Naive B cell (primary cell): ENCODE results near the gene PRPH. TPM values are rescaled to one million over a fixed set of nuclear protein-coding genes. Genes with fewer than 3 reads are reported as not detected.

Source experiments
- ATAC-seq, 2 donors: fragments of 150-1000 bp; cut with Tn5 transposase; 2 replicates each; pipeline ENCODE4 v1.10.0; 2021; ENCODE audit warnings: low read depth in 2 of 2, mild to moderate bottlenecking in 2 of 2, moderate library complexity in 2 of 2
- DNase-seq: peaks from one replicate; pipeline ENCODE4 v3.0.0; 2022
- H3K27ac Mint-ChIP-seq, 6 donors: one replicate each; pipeline ENCODE4 v1.8.0; 2020 to 2022; ENCODE audit warnings: mild to moderate bottlenecking in 6 of 6, mixed read lengths in 6 of 6, moderate library complexity in 5 of 6, inconsistent platforms in 2 of 6
- H3K27me3 Mint-ChIP-seq, 3 donors: one replicate each; pipeline ENCODE4 v1.8.0; 2021 to 2022; ENCODE audit warnings: mixed read lengths in 3 of 3, mild to moderate bottlenecking in 1 of 3
- H3K36me3 Mint-ChIP-seq, 2 donors: one replicate each; pipeline ENCODE4 v1.8.0; 2020 to 2022; ENCODE audit warnings: mixed read lengths in 2 of 2, inconsistent platforms in 1 of 2, mild to moderate bottlenecking in 1 of 2
- H3K4me1 Mint-ChIP-seq, 3 donors: one replicate each; pipeline ENCODE4 v1.8.0; 2020 to 2022; ENCODE audit warnings: mixed read lengths in 3 of 3, inconsistent platforms in 1 of 3, mild to moderate bottlenecking in 1 of 3, moderate library complexity in 1 of 3
- H3K4me3 Mint-ChIP-seq, 8 donors: one replicate each; pipeline ENCODE4 v1.8.0; 2020 to 2022; ENCODE audit warnings: mild to moderate bottlenecking in 8 of 8, mixed read lengths in 8 of 8, moderate library complexity in 8 of 8, inconsistent platforms in 2 of 8
- H3K9me3 Mint-ChIP-seq, 7 donors: one replicate each; pipeline ENCODE4 v1.8.0; 2020 to 2022; ENCODE audit warnings: mixed read lengths in 7 of 7, mild to moderate bottlenecking in 5 of 7, inconsistent platforms in 2 of 7, moderate library complexity in 1 of 7
- polyA plus RNA-seq, 6 donors: library from polyadenylated mRNA; unstranded; fragments of 300-500 nt; fragmentation: Illumina TruSeq; gene quantifications; one replicate each; pipeline ENCODE4 v1.2.3, GENCODE V29; 2021; ENCODE audit warnings: low read depth in 6 of 6

Gene PRPH
- polyA plus RNA-seq, 6 donors from 2014 or later: not detected

- H3K9me3 Mint-ChIP-seq: no peaks in the 10 kb centered on the region
- no peak for ATAC-seq
- H3K36me3 Mint-ChIP-seq: no peaks in the 10 kb centered on the region
- peaks cover 0 to 8% (median 0%) of the 10 kb centered on the region in 3 donors for H3K4me1 Mint-ChIP-seq
- no peak overlapping the region for H3K4me3 Mint-ChIP-seq
- H3K27me3 Mint-ChIP-seq: peaks cover 23 to 61% (median 50%) of the 10 kb centered on the region in 3 donors
- no peak overlapping the region for H3K27ac Mint-ChIP-seq
- DNase-seq: no peak
Measured at GRCh38 chr12:49283541-49284429, 11.2 kb upstream of the PRPH start.

DNA sequence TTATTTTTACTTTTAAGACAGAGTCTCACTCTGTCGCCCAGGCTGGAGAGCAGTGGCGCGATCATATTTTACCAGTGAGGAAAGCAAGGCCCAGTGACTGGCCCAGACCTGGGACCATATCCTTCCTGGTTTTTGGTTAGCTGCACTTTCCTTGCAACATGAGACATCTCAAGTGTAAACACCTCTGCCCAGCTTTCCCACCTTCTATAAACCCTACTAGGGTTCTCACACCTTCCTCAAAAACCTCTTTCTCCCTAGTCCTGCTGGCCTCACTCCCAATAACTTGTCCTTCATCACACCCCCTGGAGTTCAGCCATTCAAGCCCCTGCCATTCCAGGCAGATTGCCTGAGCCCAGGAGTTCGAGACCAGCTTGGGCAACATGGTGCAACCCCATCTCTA is 10.3 kb upstream of the PRPH start:
- peaks cover 23 to 58% (median 48%) of the 10 kb centered on the region in 3 donors for H3K27me3 Mint-ChIP-seq
- peaks cover 0 to 8% (median 0%) of the 10 kb centered on the region in 3 donors for H3K4me1 Mint-ChIP-seq
- H3K9me3 Mint-ChIP-seq: no peaks in the 10 kb centered on the region
- H3K27ac Mint-ChIP-seq: no peak overlapping the region
- no peak for ATAC-seq
- DNase-seq: no peak
- H3K36me3 Mint-ChIP-seq: no peaks in the 10 kb centered on the region
- H3K4me3 Mint-ChIP-seq: no peak overlapping the region

DNA sequence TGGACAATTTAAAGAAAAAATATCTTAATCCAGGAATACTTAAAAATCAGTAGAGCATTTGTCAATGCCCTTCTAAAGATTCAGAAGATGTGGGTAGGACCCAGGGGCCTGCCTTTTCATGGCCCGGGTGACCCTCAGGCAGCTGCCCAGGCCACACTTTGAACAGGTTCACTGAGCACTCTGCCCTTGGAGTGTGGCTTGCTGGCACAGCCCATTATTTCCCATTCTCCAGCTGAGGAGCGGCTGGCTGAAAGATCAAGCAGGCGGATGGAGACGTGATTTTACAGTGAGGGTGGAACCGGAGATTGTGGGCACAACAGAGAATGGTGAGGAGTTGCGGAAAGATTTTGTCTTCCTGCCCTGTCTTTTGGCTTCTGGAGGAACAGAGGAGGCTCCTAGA is 7.1 kb upstream of the PRPH start:
- H3K27me3 Mint-ChIP-seq: peaks cover 27 to 64% (median 59%) of the 10 kb centered on the region in 3 donors
- H3K36me3 Mint-ChIP-seq: no peaks in the 10 kb centered on the region

DNA sequence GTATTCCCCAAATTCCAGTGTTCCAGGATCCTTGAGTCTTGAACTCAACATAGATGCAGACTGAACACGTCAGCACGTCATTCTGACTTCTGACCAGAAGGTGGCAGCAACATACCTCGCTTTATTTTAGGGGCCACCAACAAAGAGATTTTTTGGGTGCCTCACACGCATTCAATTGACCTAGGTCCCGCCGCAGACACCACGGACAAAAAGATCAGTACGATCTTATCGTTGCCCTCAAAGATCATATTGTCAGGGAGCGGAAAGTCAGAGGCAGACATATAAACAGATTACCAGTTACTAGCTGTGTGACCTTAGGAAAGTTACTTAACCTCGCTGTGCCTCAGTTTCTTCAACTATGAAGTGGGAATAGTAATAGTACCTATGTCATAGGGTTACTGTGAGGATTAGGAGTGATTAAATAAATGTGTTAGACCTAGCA is 6.5 kb upstream of the PRPH start:
- peak overlapping the region in 1 of 6 donors; percentile 8 for H3K27ac Mint-ChIP-seq
- no peaks in the 10 kb centered on the region for H3K36me3 Mint-ChIP-seq
- H3K4me3 Mint-ChIP-seq: no peak overlapping the region
- H3K4me1 Mint-ChIP-seq: peaks cover 0 to 8% (median 0%) of the 10 kb centered on the region in 3 donors
- peak; percentile 68 to 74 for ATAC-seq
- H3K27me3 Mint-ChIP-seq: peaks cover 30 to 70% (median 59%) of the 10 kb centered on the region in 3 donors
- peak; percentile 65 for DNase-seq
- H3K9me3 Mint-ChIP-seq: no peaks in the 10 kb centered on the region

More for the DNA sequence above, 7.1 kb upstream of the PRPH start:
- H3K9me3 Mint-ChIP-seq: no peaks in the 10 kb centered on the region
- H3K4me1 Mint-ChIP-seq: peaks cover 0 to 8% (median 0%) of the 10 kb centered on the region in 3 donors
- H3K4me3 Mint-ChIP-seq: no peak overlapping the region
- ATAC-seq (no peak), DNase-seq (no peak)
- H3K27ac Mint-ChIP-seq: no peak overlapping the region

GRCh38 chr12:49288922-49289555 is 5.9 kb upstream of the PRPH start:
- ATAC-seq: no peak

GRCh38 chr12:49292729-49293055 is 2.3 kb upstream of the PRPH start:
- Mint-ChIP-seq H3K27me3 (peaks cover 42 to 86% (median 72%) of the 10 kb centered on the region in 3 donors), H3K27ac (no peak overlapping the region), H3K9me3 (no peaks in the 10 kb centered on the region), H3K36me3 (no peaks in the 10 kb centered on the region), H3K4me1 (peaks cover 12 to 22% (median 13%) of the 10 kb centered on the region in 3 donors), H3K4me3 (no peak overlapping the region)
- DNase-seq (no peak), ATAC-seq (no peak)

More at GRCh38 chr12:49288922-49289555, 5.9 kb upstream of the PRPH start:
- H3K9me3 Mint-ChIP-seq: no peaks in the 10 kb centered on the region
- H3K27ac Mint-ChIP-seq: no peak overlapping the region
- peaks cover 0 to 8% (median 0%) of the 10 kb centered on the region in 3 donors for H3K4me1 Mint-ChIP-seq
- no peak overlapping the region for H3K4me3 Mint-ChIP-seq
- H3K36me3 Mint-ChIP-seq: no peaks in the 10 kb centered on the region
- peaks cover 36 to 72% (median 64%) of the 10 kb centered on the region in 3 donors for H3K27me3 Mint-ChIP-seq
- DNase-seq: no peak

DNA sequence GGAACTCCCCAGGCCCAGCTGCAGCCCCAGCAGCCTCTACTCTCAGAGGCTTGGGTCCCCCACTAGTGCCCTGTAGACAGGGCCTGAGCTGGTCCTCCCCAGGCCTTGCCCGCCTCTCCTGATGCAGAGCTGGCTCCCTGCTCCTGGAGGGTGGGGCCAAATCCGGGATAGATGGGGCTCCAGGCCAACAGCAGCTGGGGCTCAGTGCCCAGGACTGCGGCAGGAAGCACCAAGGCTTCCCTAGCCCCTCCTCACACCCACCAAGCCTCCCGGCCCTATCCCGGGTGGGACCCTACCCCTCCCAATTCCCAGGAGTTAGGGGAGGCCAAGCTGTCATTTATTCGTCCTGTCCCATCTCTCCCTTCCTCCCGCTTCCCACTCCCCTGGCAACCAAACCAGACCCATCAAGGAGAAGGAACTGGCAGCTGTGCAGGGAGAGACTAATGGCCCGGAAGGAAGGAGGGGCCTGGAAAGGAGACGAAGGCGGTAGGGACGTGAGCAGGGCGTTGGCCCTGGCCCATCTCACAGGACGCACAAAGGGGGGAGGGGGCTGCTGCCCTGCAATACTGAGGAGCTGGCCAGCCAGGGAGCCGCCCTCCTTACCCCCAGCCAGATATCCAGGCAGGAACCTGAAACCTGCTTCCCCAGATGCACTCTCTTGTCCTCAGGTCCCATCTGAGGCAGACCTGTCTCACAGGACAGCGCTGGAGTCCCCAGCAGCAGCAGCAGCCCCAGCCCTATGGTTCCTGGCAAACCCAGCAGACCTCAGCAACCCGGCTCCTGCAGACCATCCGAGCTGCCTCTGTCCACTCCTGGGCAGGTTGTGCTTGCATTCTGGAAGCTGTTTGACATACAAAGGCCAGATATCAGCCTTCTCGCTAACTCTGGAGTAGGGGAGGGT is 1.6 kb upstream of the PRPH start:
- Mint-ChIP-seq H3K4me1 (peaks cover 7 to 26% (median 19%) of the 10 kb centered on the region in 3 donors), H3K9me3 (no peaks in the 10 kb centered on the region), H3K27me3 (peaks cover 42 to 86% (median 72%) of the 10 kb centered on the region in 3 donors), H3K27ac (peak overlapping the region in 1 of 6 donors; percentile 59), H3K4me3 (peak overlapping the region in 1 of 8 donors; percentile 12), H3K36me3 (no peaks in the 10 kb centered on the region)
- DNase-seq (no peak), ATAC-seq (no peak)

DNA sequence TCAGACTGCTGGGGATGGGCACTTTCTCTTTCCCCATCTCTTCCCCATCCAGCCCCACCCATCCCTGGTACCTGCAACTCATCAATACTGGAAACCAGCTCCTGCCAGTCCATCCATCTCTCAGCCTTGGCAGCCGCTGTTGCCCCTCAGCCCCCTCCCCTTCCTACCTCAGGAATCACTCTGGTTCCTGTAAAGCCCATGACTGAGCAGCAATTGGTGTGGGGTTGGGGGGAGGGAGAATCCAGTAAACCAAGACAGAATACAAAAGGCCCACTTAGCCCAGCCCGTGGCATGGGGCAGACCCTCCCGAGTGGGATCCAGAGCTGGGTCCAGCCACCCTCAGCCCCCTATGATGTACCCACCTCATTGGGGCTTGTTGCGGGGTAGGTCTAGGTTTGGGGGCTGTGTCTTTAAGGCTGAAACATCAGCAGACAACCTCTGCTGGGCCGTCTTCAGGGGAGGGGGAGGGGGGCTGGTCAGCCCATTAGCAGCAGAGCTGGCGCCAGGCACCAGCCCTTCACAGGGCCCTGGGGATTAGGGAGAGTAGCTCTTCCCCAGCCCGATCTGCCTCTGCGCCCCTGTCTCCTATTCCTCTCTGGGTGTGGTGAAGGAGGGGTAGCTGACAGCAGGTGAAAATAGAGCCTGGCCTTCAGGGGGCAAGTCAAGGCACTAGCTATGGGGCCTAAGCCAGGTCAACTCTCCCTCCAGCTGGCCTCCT is 702 bp upstream of the PRPH start:
- H3K27me3 Mint-ChIP-seq: peaks cover 46 to 86% (median 72%) of the 10 kb centered on the region in 3 donors
- no peak overlapping the region for H3K27ac Mint-ChIP-seq
- ATAC-seq: no peak

DNA sequence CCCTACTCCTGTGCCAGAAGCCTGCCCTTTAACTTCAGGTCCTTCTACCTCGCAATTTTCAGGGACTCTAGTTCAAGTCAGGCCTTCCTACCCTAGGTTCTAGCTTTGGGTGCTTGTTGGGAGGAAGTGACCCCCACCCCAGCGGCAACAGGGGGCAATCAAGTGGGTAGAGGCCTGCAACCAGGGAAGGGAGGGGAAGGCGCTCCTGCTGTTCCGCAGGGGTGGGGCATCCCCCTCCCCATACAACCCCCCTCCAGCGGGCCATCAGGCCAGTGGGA is 204 bp upstream of the PRPH start:
- DNase-seq (no peak), ATAC-seq (no peak)
- H3K4me1 Mint-ChIP-seq: peaks cover 4 to 32% (median 24%) of the 10 kb centered on the region in 3 donors
- no peak overlapping the region for H3K4me3 Mint-ChIP-seq
- H3K9me3 Mint-ChIP-seq: no peaks in the 10 kb centered on the region
- H3K36me3 Mint-ChIP-seq: no peaks in the 10 kb centered on the region
- H3K27me3 Mint-ChIP-seq: peaks cover 46 to 88% (median 70%) of the 10 kb centered on the region in 3 donors
- no peak overlapping the region for H3K27ac Mint-ChIP-seq

More for the DNA sequence above, 702 bp upstream of the PRPH start:
- H3K4me1 Mint-ChIP-seq: peaks cover 4 to 32% (median 24%) of the 10 kb centered on the region in 3 donors
- no peaks in the 10 kb centered on the region for H3K9me3 Mint-ChIP-seq
- no peaks in the 10 kb centered on the region for H3K36me3 Mint-ChIP-seq
- no peak overlapping the region for H3K4me3 Mint-ChIP-seq
- DNase-seq: no peak

DNA sequence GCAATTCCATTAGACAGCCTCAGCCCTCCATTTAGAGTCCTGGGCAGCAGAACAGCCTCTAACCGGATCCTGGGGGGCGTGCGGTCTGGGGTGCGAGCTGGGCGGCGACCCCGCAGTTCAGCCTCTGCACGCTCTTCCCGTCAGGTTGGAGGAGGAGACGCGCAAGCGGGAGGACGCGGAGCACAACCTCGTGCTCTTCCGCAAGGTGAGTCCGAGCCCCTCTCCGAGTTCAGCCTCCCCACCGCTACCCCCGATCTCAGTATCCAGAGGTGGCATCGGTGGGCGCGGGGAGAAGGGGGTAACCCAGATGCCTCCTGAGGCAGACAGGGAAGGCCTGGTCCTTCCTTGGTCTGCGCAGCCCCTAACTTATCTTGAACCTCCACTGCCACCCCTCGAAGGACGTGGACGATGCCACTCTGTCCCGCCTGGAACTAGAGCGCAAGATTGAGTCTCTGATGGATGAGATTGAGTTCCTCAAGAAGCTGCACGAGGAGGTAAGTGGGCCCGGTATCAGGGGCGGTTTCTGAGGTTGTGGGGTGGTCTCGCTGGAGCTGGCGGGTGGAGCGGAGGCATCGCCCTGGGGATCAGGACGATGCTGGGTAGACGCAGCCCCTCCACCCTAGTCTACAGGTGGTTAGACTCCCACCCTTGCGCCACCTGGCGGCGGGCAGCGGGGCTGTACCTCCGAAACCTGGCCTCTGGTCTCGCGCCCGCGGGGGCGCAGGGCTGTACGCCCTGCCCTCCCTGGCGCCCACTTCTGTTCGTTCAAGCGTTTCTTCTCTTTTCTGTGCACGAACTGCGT is 1.3 kb downstream of the PRPH start:
- Mint-ChIP-seq H3K4me3 (peak overlapping the region; percentile 15 to 84 (median 74)), H3K36me3 (no peaks in the 10 kb centered on the region), H3K27ac (peak overlapping the region in 3 of 6 donors; percentile 34 to 88 (median 37)), H3K4me1 (peaks cover 4 to 32% (median 24%) of the 10 kb centered on the region in 3 donors), H3K27me3 (peaks cover 51 to 88% (median 65%) of the 10 kb centered on the region in 3 donors), H3K9me3 (no peaks in the 10 kb centered on the region)
- ATAC-seq (peak; percentile 74 to 77), DNase-seq (peak; percentile 50)

DNA sequence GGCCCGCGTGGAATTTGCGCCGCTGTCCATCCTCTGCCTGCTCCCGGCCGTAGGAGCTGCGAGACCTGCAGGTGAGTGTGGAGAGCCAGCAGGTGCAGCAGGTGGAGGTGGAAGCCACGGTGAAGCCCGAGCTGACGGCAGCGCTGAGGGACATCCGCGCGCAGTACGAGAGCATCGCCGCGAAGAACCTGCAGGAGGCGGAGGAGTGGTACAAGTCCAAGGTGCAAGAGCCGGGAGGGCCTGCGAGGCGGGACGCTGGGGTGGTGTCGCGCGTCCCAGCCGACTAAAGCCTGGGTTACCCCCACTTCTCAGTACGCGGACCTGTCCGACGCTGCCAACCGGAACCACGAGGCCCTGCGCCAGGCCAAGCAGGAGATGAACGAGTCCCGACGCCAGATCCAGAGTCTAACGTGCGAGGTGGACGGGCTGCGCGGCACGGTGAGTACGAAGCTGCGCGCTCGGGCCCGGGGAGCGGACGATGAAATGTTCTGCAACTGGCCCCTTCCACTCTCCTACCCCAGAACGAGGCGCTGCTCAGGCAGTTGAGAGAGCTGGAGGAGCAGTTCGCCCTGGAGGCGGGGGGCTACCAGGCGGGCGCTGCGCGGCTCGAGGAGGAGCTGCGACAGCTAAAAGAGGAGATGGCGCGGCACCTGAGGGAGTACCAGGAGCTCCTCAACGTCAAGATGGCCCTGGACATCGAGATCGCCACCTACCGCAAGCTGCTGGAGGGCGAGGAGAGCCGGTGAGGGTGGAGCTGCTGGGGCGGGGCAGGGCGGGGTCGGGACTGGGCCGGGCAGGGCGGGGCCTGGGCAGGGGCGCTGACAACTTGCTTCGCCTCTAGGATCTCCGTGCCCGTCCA is 2.1 kb downstream of the PRPH start:
- peaks cover 57 to 88% (median 65%) of the 10 kb centered on the region in 3 donors for H3K27me3 Mint-ChIP-seq

More for the DNA sequence above, 2.1 kb downstream of the PRPH start:
- Mint-ChIP-seq H3K4me1 (peaks cover 4 to 32% (median 24%) of the 10 kb centered on the region in 3 donors), H3K4me3 (peak overlapping the region; percentile 24 to 84 (median 76)), H3K9me3 (no peaks in the 10 kb centered on the region), H3K36me3 (no peaks in the 10 kb centered on the region), H3K27ac (peak overlapping the region in 2 of 6 donors; percentile 34 to 57)
- no peak for DNase-seq
- ATAC-seq: peak; percentile 30 to 34
